ENCODE measurements around the gene CCL21.
A peak's percentile ranks its signal among the peaks of the same experiment; 100 is the strongest.

CCL21 gene

GRCh38 chr9:34707130-34707529 lies 2.8 kb downstream of the CCL21 start:
- DNase-seq (ENCODE audit: low read depth in 2 of 2), result no peak

- DNase-seq (ENCODE audit: low read depth in 2 of 2), result peak; percentile 66 to 68
These were observed 7.9 kb downstream of the CCL21 start for GRCh38 chr9:34701769-34702736.

- DNase-seq (ENCODE audit: low read depth in 2 of 2), result peak; percentile 55 to 65
These were observed 8.7 kb downstream of the CCL21 start for GRCh38 chr9:34701023-34701768.

- no peak for DNase-seq (ENCODE audit: low read depth in 2 of 2)
These were observed 15.1 kb downstream of the CCL21 start for GRCh38 chr9:34694811-34695210.

GRCh38 chr9:34693560-34693959 lies 16.4 kb downstream of the CCL21 start:
- no peak for DNase-seq (ENCODE audit: low read depth in 2 of 2)

GRCh38 chr9:34691936-34692315 lies 18.0 kb downstream of the CCL21 start:
- DNase-seq (ENCODE audit: low read depth in 2 of 2), result no peak

GRCh38 chr9:34690983-34691935 lies 18.7 kb downstream of the CCL21 start, which contains the start of gene CCL19:
Gene CCL19 (minus strand): TSS chr9:34691276. CDS start chr9:34691139, 137 bp downstream.
- DNase-seq (ENCODE audit: low read depth in 2 of 2), result no peak

GRCh38 chr9:34689512-34689911 lies 20.4 kb downstream of the CCL21 start:
- DNase-seq (ENCODE audit: low read depth in 2 of 2), result no peak

GRCh38 chr9:34689116-34689470 lies 20.8 kb downstream of the CCL21 start:
- no peak for DNase-seq (ENCODE audit: low read depth in 2 of 2)

GRCh38 chr9:34688329-34689115 lies 21.4 kb downstream of the CCL21 start:
- DNase-seq (ENCODE audit: low read depth in 2 of 2), result no peak

- no peak for DNase-seq (ENCODE audit: low read depth in 2 of 2)
These were observed 22.5 kb downstream of the CCL21 start for GRCh38 chr9:34687276-34688030.

- DNase-seq (ENCODE audit: low read depth in 2 of 2), result no peak
These were observed 23.2 kb downstream of the CCL21 start for GRCh38 chr9:34686732-34687131.

GRCh38 chr9:34686231-34686630 lies 23.7 kb downstream of the CCL21 start:
- no peak for DNase-seq (ENCODE audit: low read depth in 2 of 2)

- DNase-seq (ENCODE audit: low read depth in 2 of 2), result no peak
These were observed 24.3 kb downstream of the CCL21 start for GRCh38 chr9:34685591-34685990.

GRCh38 chr9:34684816-34685215 lies 25.1 kb downstream of the CCL21 start:
- DNase-seq (ENCODE audit: low read depth in 2 of 2), result no peak

GRCh38 chr9:34684145-34684544 lies 25.8 kb downstream of the CCL21 start:
- DNase-seq (ENCODE audit: low read depth in 2 of 2), result no peak

- no peak for DNase-seq (ENCODE audit: low read depth in 2 of 2)
These were observed 34.1 kb downstream of the CCL21 start for GRCh38 chr9:34675869-34676268.

GRCh38 chr9:34675048-34675714 lies 34.8 kb downstream of the CCL21 start:
- peak; percentile 37 to 50 for DNase-seq (ENCODE audit: low read depth in 2 of 2)

GRCh38 chr9:34674440-34674839 lies 35.5 kb downstream of the CCL21 start:
- DNase-seq (ENCODE audit: low read depth in 2 of 2), result no peak

- DNase-seq (ENCODE audit: low read depth in 2 of 2), result no peak
These were observed 38.6 kb downstream of the CCL21 start for GRCh38 chr9:34671307-34671706.

Data from stimulated activated CD8-positive, alpha-beta memory T cell treated with anti-CD3 and anti-CD28 coated beads, Interleukin-15, amount 100 ng/mL, for 48 hours (primary cell).